Measurements from ENCODE around the gene GFPT2. TPM values are rescaled to one million over a fixed set of nuclear protein-coding genes. Genes with fewer than 3 reads are reported as not detected.

The GFPT2 gene
- total RNA-seq, 1 donor from 2014 or later, result 47.9 TPM

DNA sequence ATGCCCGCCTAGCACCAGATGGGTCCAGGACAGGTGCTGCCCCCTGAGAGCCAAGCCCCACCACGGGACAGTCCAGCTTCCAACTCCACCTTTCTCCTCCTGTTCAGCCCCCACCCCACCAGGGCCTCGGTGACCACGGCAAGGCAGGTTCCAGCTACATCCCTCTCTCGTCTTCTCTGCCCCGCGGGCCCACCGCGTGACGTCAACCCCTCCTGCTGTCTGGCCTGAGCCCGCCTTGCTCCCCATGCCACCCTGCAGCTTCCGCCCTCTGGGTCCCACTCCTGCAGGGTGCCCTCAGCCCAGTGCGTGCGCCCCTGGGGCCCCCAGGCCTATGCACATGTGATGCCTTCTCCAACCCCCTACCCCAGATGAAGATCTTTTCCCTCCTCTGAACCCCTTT lies 6.8 kb downstream of the GFPT2 start:
- DNase-seq (ENCODE audit: extremely low spot score in 2 of 2), result no peak
- TF ChIP-seq POLR2AphosphoS5 (IDR thresholded peaks at IDR 0.05; ENCODE audit: insufficient read depth in 1 of 2, low read depth in 1 of 2), result no peak
- no peak for TF ChIP-seq POLR2A (IDR thresholded peaks at IDR 0.05)
- no peak for TF ChIP-seq CTCF (IDR thresholded peaks at IDR 0.05)
- H3K27ac ChIP-seq, result no peak overlapping the region
- H3K36me3 ChIP-seq, result no peaks in the 10 kb centered on the region
- intact Hi-C loops (cut with DNase I), result no loop called here
- H3K27me3 ChIP-seq, result no peaks in the 10 kb centered on the region
- no peak overlapping the region for H3K4me3 ChIP-seq
- no peaks in the 10 kb centered on the region for H3K9me3 ChIP-seq
- peaks cover 24% of the 10 kb centered on the region for H3K4me1 ChIP-seq

DNA sequence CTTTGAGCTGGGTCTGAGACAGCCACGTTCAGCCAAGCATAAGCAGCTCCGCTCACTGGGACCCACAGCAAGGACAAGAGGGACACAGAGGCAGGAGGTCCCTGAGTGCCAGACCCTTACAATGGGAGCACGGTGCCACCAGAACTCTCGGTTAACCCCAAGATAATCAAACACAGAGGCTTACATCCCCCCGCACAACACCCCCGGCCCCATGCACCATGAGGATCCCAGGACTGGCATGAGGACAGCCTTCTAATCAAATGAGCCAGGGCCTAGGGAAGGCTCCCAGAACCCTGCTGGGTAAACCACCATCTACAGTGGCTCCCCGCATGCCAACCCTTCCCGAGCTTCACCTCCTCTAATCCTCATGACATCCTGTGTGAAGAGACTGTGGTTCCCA lies 7.4 kb downstream of the GFPT2 start:
- intact Hi-C loops (cut with DNase I), result no loop called here
- DNase-seq (ENCODE audit: extremely low spot score in 2 of 2), result no peak
- H3K4me3 ChIP-seq, result no peak overlapping the region
- H3K9me3 ChIP-seq, result no peaks in the 10 kb centered on the region
- no peak overlapping the region for H3K27ac ChIP-seq
- H3K27me3 ChIP-seq, result no peaks in the 10 kb centered on the region
- TF ChIP-seq POLR2A (IDR thresholded peaks at IDR 0.05) (no peak), CTCF (IDR thresholded peaks at IDR 0.05) (no peak), POLR2AphosphoS5 (IDR thresholded peaks at IDR 0.05; ENCODE audit: insufficient read depth in 1 of 2, low read depth in 1 of 2) (no peak)
- H3K36me3 ChIP-seq, result no peaks in the 10 kb centered on the region
- peaks cover 18% of the 10 kb centered on the region for H3K4me1 ChIP-seq

GRCh38 chr5:180345186-180345585 lies 8.0 kb downstream of the GFPT2 start:
- Histone ChIP-seq H3K4me3 (no peak overlapping the region), H3K27ac (no peak overlapping the region), H3K36me3 (no peaks in the 10 kb centered on the region), H3K27me3 (no peaks in the 10 kb centered on the region), H3K4me1 (peaks cover 17% of the 10 kb centered on the region), H3K9me3 (no peaks in the 10 kb centered on the region)
- no peak for DNase-seq (ENCODE audit: extremely low spot score in 2 of 2)
- TF ChIP-seq POLR2AphosphoS5 (IDR thresholded peaks at IDR 0.05; ENCODE audit: insufficient read depth in 1 of 2, low read depth in 1 of 2), result no peak
- no peak for TF ChIP-seq CTCF (IDR thresholded peaks at IDR 0.05)
- no peak for TF ChIP-seq POLR2A (IDR thresholded peaks at IDR 0.05)
- intact Hi-C loops (cut with DNase I), result no loop called here

GRCh38 chr5:180344696-180344999 lies 8.5 kb downstream of the GFPT2 start:
- no peaks in the 10 kb centered on the region for H3K27me3 ChIP-seq
- no peaks in the 10 kb centered on the region for H3K36me3 ChIP-seq
- peak overlapping the region; percentile 35 for H3K27ac ChIP-seq
- no peak overlapping the region for H3K4me3 ChIP-seq
- TF ChIP-seq POLR2A (IDR thresholded peaks at IDR 0.05) (no peak), POLR2AphosphoS5 (IDR thresholded peaks at IDR 0.05; ENCODE audit: insufficient read depth in 1 of 2, low read depth in 1 of 2) (no peak), CTCF (IDR thresholded peaks at IDR 0.05) (no peak)
- no peaks in the 10 kb centered on the region for H3K9me3 ChIP-seq
- peaks cover 17% of the 10 kb centered on the region for H3K4me1 ChIP-seq
- intact Hi-C loops (cut with DNase I), result no loop called here
- DNase-seq (ENCODE audit: extremely low spot score in 2 of 2), result no peak

DNA sequence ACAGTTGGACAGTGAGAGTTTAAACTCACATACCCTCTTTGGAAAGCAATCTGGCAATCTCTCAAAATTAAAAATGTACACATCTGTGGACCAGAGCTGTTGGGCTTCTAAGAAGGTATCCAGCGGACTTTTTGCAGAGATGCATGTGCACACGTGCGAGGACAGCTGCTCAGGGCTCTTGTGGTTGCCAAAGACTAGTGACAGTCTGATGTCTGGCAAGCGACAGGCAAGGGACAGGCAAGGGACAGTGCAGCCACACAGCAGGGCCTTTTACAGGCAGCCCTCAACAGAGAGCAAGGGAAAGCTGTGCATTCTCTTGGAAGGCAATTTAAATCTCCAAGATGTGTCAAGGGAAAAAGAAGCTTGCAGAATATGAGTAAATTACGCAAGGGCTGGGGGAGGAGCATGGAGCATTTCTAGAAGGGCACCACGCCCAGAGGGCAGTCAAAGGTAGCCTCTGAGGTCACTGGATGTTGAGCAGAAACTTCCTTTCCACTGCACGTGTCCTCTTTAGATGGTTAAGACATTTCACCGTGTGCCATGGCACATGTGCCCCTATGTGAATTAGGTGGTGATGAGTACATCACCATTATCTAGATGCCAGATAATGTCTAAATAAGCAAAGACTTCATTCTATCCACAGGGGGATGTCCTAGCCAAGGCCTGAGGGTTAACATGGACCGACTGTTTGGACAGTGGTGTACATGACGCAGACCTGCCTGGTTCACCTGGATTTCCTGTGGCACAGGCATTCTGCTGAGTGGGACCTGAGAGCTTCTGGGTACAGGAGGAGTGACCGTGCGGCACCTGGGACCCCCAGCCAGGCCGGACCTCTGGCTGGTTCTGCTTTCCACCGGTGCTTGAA lies 9.1 kb downstream of the GFPT2 start:
- H3K27ac ChIP-seq, result peak overlapping the region; percentile 72
- intact Hi-C loops (cut with DNase I), result no loop called here

More for the DNA sequence above, 9.1 kb downstream of the GFPT2 start:
- TF ChIP-seq POLR2A (IDR thresholded peaks at IDR 0.05), result no peak
- TF ChIP-seq POLR2AphosphoS5 (IDR thresholded peaks at IDR 0.05; ENCODE audit: insufficient read depth in 1 of 2, low read depth in 1 of 2), result no peak
- TF ChIP-seq CTCF (IDR thresholded peaks at IDR 0.05), result no peak
- H3K4me3 ChIP-seq, result peak overlapping the region in 1 of 2 donors; percentile 6
- no peaks in the 10 kb centered on the region for H3K27me3 ChIP-seq
- no peaks in the 10 kb centered on the region for H3K36me3 ChIP-seq
- H3K4me1 ChIP-seq, result peaks cover 17% of the 10 kb centered on the region
- DNase-seq (ENCODE audit: extremely low spot score in 2 of 2), result no peak
- no peaks in the 10 kb centered on the region for H3K9me3 ChIP-seq
